Ovary (tissue), 9 donors: ENCODE data around the gene GDF10. TPM values are rescaled to one million over a fixed set of nuclear protein-coding genes. Genes with fewer than 3 reads are reported as not detected.
A peak's percentile ranks its signal among the peaks of the same experiment; 100 is the strongest.

ENCODE experiments used
- DNase-seq, 5 donors: peaks; one replicate each; pipeline ENCODE4 v3.0.0-alpha.2; 2019 to 2020
- H3K27ac ChIP-seq, 2 donors: fragments of 200-600 bp; one replicate each; pipeline versions ENCODE4 v1.5.1 to v1.8.0; 2019 to 2022
- H3K27me3 ChIP-seq: fragments of 200-600 bp; one replicate; pipeline ENCODE4 v1.8.0; 2022
- H3K36me3 ChIP-seq: fragments of 200-600 bp; sonication (generic); one replicate; pipeline ENCODE4 v1.5.1; 2019
- H3K4me1 ChIP-seq: one replicate; pipeline ENCODE4 v1.8.1; 2013; ENCODE audit warnings: mild to moderate bottlenecking, moderate library complexity; ENCODE audit not compliant: insufficient read depth
- H3K4me3 ChIP-seq: fragments of 200-600 bp; sonication (generic); one replicate; pipeline ENCODE4 v1.5.1; 2017
- H3K9me3 ChIP-seq, 2 donors: fragments of 200-600 bp in 1 of 2; sonication (generic) in 1 of 2; one replicate each; pipeline versions ENCODE4 v1.5.1 to v1.8.1; 2013 to 2019; ENCODE audit warnings: mild to moderate bottlenecking in 1 of 2, moderate library complexity in 1 of 2
- CTCF ChIP-seq, 3 donors: fragments of 450-650 bp in 2 of 3; fragments of 200-600 bp in 1 of 3; IDR thresholded peaks; one replicate each; pipeline versions ENCODE4 v1.5.1 to v1.8.0; 2016 to 2022; ENCODE audit warnings: antibody characterized with exemption in 3 of 3, mild to moderate bottlenecking in 1 of 3
- EP300 ChIP-seq: sonication (generic); formaldehyde crosslinking; IDR thresholded peaks from one replicate; pipeline ENCODE4 v1.6.1; 2017; ENCODE audit warnings: antibody characterized with exemption
- POLR2A ChIP-seq: fragments of 450-650 bp; IDR thresholded peaks from one replicate; pipeline ENCODE4 v1.6.1; 2017; ENCODE audit warnings: antibody characterized with exemption, mild to moderate bottlenecking, moderate library complexity
- WGBS, 3 donors: extraction: QIAGEN DNeasy Blood & Tissue Kit in 1 of 3; methylation state at CpG; one replicate each; pipeline versions ENCODE4 v1.1.5 to v1.1.7; 2013 to 2017; 5-methylcytosine and 5-hydroxymethylcytosine counted together
- intact Hi-C, 4 donors: fragments of 100-400 bp; cut with DNase I; formaldehyde crosslinking; loops; one replicate each; pipeline versions ENCODE4 v1.11.0 to v1.15.1; 2022 to 2023
- polyA plus RNA-seq, 2 donors: library from polyadenylated mRNA; stranded (reverse); fragments of 200-250 nt in 1 of 2; fragments of 350-450 nt in 1 of 2; fragmentation: Illumina TruSeq in 1 of 2; extraction: RNeasy Lipid Tissue Mini Kit (QIAGEN cat#74804) in 1 of 2; gene quantifications; one replicate each; pipeline ENCODE4 v1.2.3, GENCODE V29; 2013 to 2014
- total RNA-seq, 7 donors: library from RNA; depleted of rRNA in 2 of 7; stranded (reverse); fragments of >200 nt in 2 of 7; fragmentation: NEBNext Ultra II Directional in 3 of 7; extraction: Animal tissue kit (Norgen Biotek cat#: 25700) in 3 of 7; gene quantifications; one replicate each; pipeline versions ENCODE4 v1.1.0 to v1.2.4, GENCODE V29; 2016 to 2023
- donor health status: DM: no; HTN: no; CAD: no; lungs with moderate emphysema.
- donor health status: DM: no; HTN: no; CAD: no.
- donor health status: Bipolar disorder and iron deficiency.
- donor health status: DM: yes; HTN: yes; CAD: no.
- donor health status: DM: no; HTN: no; CAD: no.
- donor health status: DM: yes; HTN: yes; CAD: no.

Gene GDF10
- total and polyA plus RNA-seq, 9 donors = 0.12 to 1.2 (median 0.53) TPM; not detected in 3

- 91 to 93% (median 91%) methylated on average over 30 of the region's 30 CpGs for WGBS, 3 donors
- H3K27ac ChIP-seq = no peak overlapping the region
- H3K4me1 ChIP-seq = no peaks in the 10 kb centered on the region
- H3K27me3 ChIP-seq = no peaks in the 10 kb centered on the region
- H3K36me3 ChIP-seq = no peaks in the 10 kb centered on the region
- no peak for TF ChIP-seq POLR2A
- TF ChIP-seq CTCF (IDR thresholded peaks at IDR 0.05) = no peak
- TF ChIP-seq EP300 = no peak
- peak in 1 of 5 donors; percentile 16 for DNase-seq
- intact Hi-C loops = no loop called here
- H3K4me3 ChIP-seq = no peak overlapping the region
- no peaks in the 10 kb centered on the region for H3K9me3 ChIP-seq
Measured at GRCh38 chr10:47325303-47326291, 25.6 kb downstream of the GDF10 start.

GRCh38 chr10:47326306-47326926, 26.4 kb downstream of the GDF10 start:
- intact Hi-C loops = no loop called here
- no peaks in the 10 kb centered on the region for H3K4me1 ChIP-seq
- H3K4me3 ChIP-seq = no peak overlapping the region
- TF ChIP-seq CTCF (IDR thresholded peaks at IDR 0.05) = no peak
- no peak for TF ChIP-seq EP300
- TF ChIP-seq POLR2A = no peak
- H3K36me3 ChIP-seq = no peaks in the 10 kb centered on the region
- H3K27me3 ChIP-seq = no peaks in the 10 kb centered on the region
- DNase-seq = peak in 1 of 5 donors; percentile 8
- H3K27ac ChIP-seq = no peak overlapping the region
- no peaks in the 10 kb centered on the region for H3K9me3 ChIP-seq
- 73 to 82% (median 74%) methylated on average over 5 of the region's 5 CpGs for WGBS, 3 donors

GRCh38 chr10:47326927-47327330, 26.9 kb downstream of the GDF10 start:
- Histone ChIP-seq H3K9me3 (no peaks in the 10 kb centered on the region), H3K27me3 (no peaks in the 10 kb centered on the region), H3K4me3 (no peak overlapping the region), H3K4me1 (no peaks in the 10 kb centered on the region), H3K27ac (no peak overlapping the region), H3K36me3 (no peaks in the 10 kb centered on the region)
- WGBS, 3 donors = 77 to 78% (median 77%) methylated on average over 11 of the region's 11 CpGs
- peak in 1 of 5 donors; percentile 18 for DNase-seq
- intact Hi-C loops = no loop called here
- no peak for TF ChIP-seq POLR2A
- no peak for TF ChIP-seq CTCF (IDR thresholded peaks at IDR 0.05)
- TF ChIP-seq EP300 = no peak

GRCh38 chr10:47329855-47330254, 29.9 kb downstream of the GDF10 start:
- no peaks in the 10 kb centered on the region for H3K9me3 ChIP-seq
- DNase-seq = peak in 1 of 5 donors; percentile 13
- no peaks in the 10 kb centered on the region for H3K27me3 ChIP-seq
- H3K4me1 ChIP-seq = no peaks in the 10 kb centered on the region
- WGBS, 3 donors = 87 to 98% (median 91%) methylated on average over 4 of the region's 4 CpGs
- H3K4me3 ChIP-seq = no peak overlapping the region
- no peaks in the 10 kb centered on the region for H3K36me3 ChIP-seq
- no peak overlapping the region for H3K27ac ChIP-seq
- intact Hi-C loops = no loop called here
- TF ChIP-seq EP300 (no peak), CTCF (IDR thresholded peaks at IDR 0.05) (no peak), POLR2A (no peak)
